OCI-LY3 (cell line): ENCODE measurements around the gene DEPDC1B.

Source experiments
- CTCF ChIP-seq: fragments of 200-600, 300-600 bp; sonication (generic); IDR thresholded peaks from 2 replicates; pipeline ENCODE4 v1.5.1; 2014; ENCODE audit warnings: antibody characterized with exemption, low read length, low read depth
- EZH2phosphoT487 ChIP-seq: fragments of 200-600 bp; shearing (Covaris generic); IDR thresholded peaks from 2 replicates; pipeline ENCODE4 v1.6.1; 2018; ENCODE audit warnings: antibody characterized with exemption, mixed run types, low read depth

GRCh38 chr5:60744682-60745081 is 44.7 kb upstream of the DEPDC1B start:
- no peak for TF ChIP-seq CTCF
- no peak for TF ChIP-seq EZH2phosphoT487
